Astrocyte of the cerebellum (primary cell): Measurements from ENCODE around the gene SPRYD3.

Experiments used
- DNase-seq: peaks from one replicate; pipeline ENCODE4 v3.0.0-alpha.2; 2011; ENCODE audit warnings: low read depth
- H3K4me3 ChIP-seq: 2 replicates; pipeline ENCODE4 v1.5.1; 2011; ENCODE audit warnings: mild to moderate bottlenecking, low read depth, low read length, moderate library complexity
- CTCF ChIP-seq: IDR thresholded peaks from 2 replicates; pipeline ENCODE4 v1.5.1; 2012; ENCODE audit warnings: low read length, low read depth, moderate library complexity, mild to moderate bottlenecking; ENCODE audit errors: missing control alignments
- in situ Hi-C: cut with HindIII; loops from 2 replicates; pipeline ENCODE4 v1.10.0; 2017; ENCODE audit warnings: low sequenced_read_pairs

The SPRYD3 gene

GRCh38 chr12:53058674-53059433, 20.3 kb downstream of the SPRYD3 start:
- no peak for TF ChIP-seq CTCF
- in situ Hi-C loops = no loop called here
- DNase-seq = no peak
- no peak overlapping the region for H3K4me3 ChIP-seq

DNA sequence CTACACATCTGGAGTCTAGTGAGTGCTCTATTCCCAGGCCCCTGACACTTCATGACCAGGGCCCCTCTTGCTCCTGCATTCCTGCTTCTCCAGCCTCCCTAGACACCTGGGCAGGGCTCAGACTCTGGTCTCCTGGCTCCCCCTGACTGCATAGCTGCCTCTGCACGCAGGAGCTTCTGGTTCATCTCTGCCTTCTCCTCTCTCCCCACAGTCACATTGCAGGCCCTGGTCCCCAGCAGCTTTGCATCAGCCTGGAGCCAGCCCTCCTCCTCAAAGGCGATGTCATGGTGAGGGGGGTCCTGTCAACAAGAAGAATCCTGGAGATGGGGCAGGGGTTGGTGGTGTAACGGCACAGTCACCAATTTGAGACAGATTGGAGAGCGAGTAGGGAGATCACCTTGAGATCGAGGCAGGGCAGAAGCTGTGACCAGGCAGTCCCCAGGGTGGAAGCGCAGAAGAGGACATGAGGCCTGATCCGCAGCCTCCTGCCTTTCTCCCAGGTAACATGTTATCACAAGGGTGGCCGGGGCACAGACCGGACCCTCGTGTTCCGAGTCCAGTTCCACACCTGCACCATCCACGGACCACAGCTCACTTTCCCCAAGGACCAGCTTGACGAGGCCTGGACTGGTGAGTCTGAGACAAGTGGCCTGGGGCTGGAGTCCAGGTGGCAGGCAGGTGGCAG, 21.2 kb downstream of the SPRYD3 start:
- in situ Hi-C loops = no loop called here
- no peak overlapping the region for H3K4me3 ChIP-seq
- no peak for DNase-seq

DNA sequence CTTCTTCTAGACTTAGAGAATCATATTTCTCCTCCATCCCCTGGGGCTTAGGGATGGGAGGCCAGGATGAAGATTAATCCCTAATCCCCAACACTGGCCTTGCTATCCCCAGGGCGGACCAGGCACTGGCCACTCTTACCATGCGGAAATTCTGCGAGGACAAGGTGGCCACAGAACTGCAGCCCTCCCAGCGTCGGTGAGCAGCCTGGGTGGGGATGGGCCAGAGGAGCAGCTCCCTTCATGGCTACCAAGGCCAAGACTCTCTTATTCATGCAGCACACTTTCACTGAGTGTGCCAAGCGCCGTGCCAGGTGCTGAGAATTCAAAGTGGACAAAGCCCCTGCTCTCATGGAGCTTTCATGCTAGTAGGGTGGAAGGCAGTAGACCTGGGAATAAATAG, 22.3 kb downstream of the SPRYD3 start:
- in situ Hi-C loops = no loop called here
- no peak for DNase-seq
- no peak for TF ChIP-seq CTCF
- H3K4me3 ChIP-seq = no peak overlapping the region

More for the DNA sequence above, 21.2 kb downstream of the SPRYD3 start:
- no peak for TF ChIP-seq CTCF

DNA sequence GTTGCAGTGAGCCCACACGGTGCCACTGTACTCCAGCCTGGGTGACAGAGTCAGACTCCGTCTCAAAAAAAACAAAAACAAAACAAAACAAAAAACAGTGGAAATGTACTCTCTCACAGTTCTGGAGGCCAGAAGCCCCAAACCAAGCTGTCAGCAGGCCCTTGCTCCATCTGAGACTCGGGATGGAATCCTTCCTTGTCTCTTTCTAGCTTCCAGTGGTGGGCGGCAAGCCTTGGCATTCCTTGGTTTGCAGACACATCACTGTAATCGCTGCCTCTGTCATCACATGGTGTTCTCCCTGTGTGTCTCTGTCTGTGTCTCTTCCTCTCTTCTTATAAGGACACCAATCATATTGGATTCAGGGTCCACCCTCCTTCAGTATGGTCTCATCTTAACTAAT, 22.9 kb downstream of the SPRYD3 start:
- in situ Hi-C loops = no loop called here
- no peak for TF ChIP-seq CTCF
- DNase-seq = no peak
- no peak overlapping the region for H3K4me3 ChIP-seq

- no peak for DNase-seq
Measured at GRCh38 chr12:53055471-53056266, 23.5 kb downstream of the SPRYD3 start.

More at GRCh38 chr12:53055471-53056266, 23.5 kb downstream of the SPRYD3 start:
- no peak for TF ChIP-seq CTCF
- no peak overlapping the region for H3K4me3 ChIP-seq
- in situ Hi-C loops = no loop called here
